Measurements from ENCODE around the gene PRDM16.

PRDM16 gene

GRCh38 chr1:3380469-3380868, 311.5 kb downstream of the PRDM16 start:
- Histone ChIP-seq H3K36me3 (ENCODE audit: control insufficient read depth, insufficient read depth, low read length) (no peaks in the 10 kb centered on the region), H3K27ac (ENCODE audit: insufficient read depth, low read length, poor library complexity, severe bottlenecking) (no peak overlapping the region), H3K27me3 (replicated peaks; ENCODE audit: control insufficient read depth, insufficient read depth, low read length, poor library complexity, severe bottlenecking) (no peaks in the 10 kb centered on the region), H3K4me3 (ENCODE audit: insufficient read depth, low read depth, low read length, poor library complexity, severe bottlenecking) (no peak overlapping the region), H3K4me1 (ENCODE audit: control insufficient read depth, insufficient read depth, low read length, poor library complexity, severe bottlenecking) (no peaks in the 10 kb centered on the region), H3K9me3 (ENCODE audit: control insufficient read depth, low read length) (no peaks in the 10 kb centered on the region)
- no peak for DNase-seq

GRCh38 chr1:3381901-3382300, 312.9 kb downstream of the PRDM16 start:
- no peak for DNase-seq

GRCh38 chr1:3382326-3383057, 313.5 kb downstream of the PRDM16 start:
- Histone ChIP-seq H3K4me1 (ENCODE audit: control insufficient read depth, insufficient read depth, low read length, poor library complexity, severe bottlenecking) (no peaks in the 10 kb centered on the region), H3K27ac (ENCODE audit: insufficient read depth, low read length, poor library complexity, severe bottlenecking) (no peak overlapping the region), H3K9me3 (ENCODE audit: control insufficient read depth, low read length) (no peaks in the 10 kb centered on the region), H3K27me3 (replicated peaks; ENCODE audit: control insufficient read depth, insufficient read depth, low read length, poor library complexity, severe bottlenecking) (no peaks in the 10 kb centered on the region), H3K4me3 (ENCODE audit: insufficient read depth, low read depth, low read length, poor library complexity, severe bottlenecking) (no peak overlapping the region), H3K36me3 (ENCODE audit: control insufficient read depth, insufficient read depth, low read length) (no peaks in the 10 kb centered on the region)
- no peak for DNase-seq

More at GRCh38 chr1:3381901-3382300, 312.9 kb downstream of the PRDM16 start:
- no peaks in the 10 kb centered on the region for H3K9me3 ChIP-seq (ENCODE audit: control insufficient read depth, low read length)
- H3K36me3 ChIP-seq (ENCODE audit: control insufficient read depth, insufficient read depth, low read length), result no peaks in the 10 kb centered on the region
- H3K4me1 ChIP-seq (ENCODE audit: control insufficient read depth, insufficient read depth, low read length, poor library complexity, severe bottlenecking), result no peaks in the 10 kb centered on the region
- H3K27me3 ChIP-seq (replicated peaks; ENCODE audit: control insufficient read depth, insufficient read depth, low read length, poor library complexity, severe bottlenecking), result no peaks in the 10 kb centered on the region
- no peak overlapping the region for H3K4me3 ChIP-seq (ENCODE audit: insufficient read depth, low read depth, low read length, poor library complexity, severe bottlenecking)
- no peak overlapping the region for H3K27ac ChIP-seq (ENCODE audit: insufficient read depth, low read length, poor library complexity, severe bottlenecking)

- Histone ChIP-seq H3K27ac (ENCODE audit: insufficient read depth, low read length, poor library complexity, severe bottlenecking) (no peak overlapping the region), H3K36me3 (ENCODE audit: control insufficient read depth, insufficient read depth, low read length) (no peaks in the 10 kb centered on the region), H3K4me3 (ENCODE audit: insufficient read depth, low read depth, low read length, poor library complexity, severe bottlenecking) (no peak overlapping the region), H3K9me3 (ENCODE audit: control insufficient read depth, low read length) (no peaks in the 10 kb centered on the region), H3K27me3 (replicated peaks; ENCODE audit: control insufficient read depth, insufficient read depth, low read length, poor library complexity, severe bottlenecking) (no peaks in the 10 kb centered on the region), H3K4me1 (ENCODE audit: control insufficient read depth, insufficient read depth, low read length, poor library complexity, severe bottlenecking) (no peaks in the 10 kb centered on the region)
- no peak for DNase-seq
Measured at GRCh38 chr1:3383679-3384078, 314.7 kb downstream of the PRDM16 start.

GRCh38 chr1:3384407-3384806, 315.4 kb downstream of the PRDM16 start:
- Histone ChIP-seq H3K27me3 (replicated peaks; ENCODE audit: control insufficient read depth, insufficient read depth, low read length, poor library complexity, severe bottlenecking) (no peaks in the 10 kb centered on the region), H3K4me1 (ENCODE audit: control insufficient read depth, insufficient read depth, low read length, poor library complexity, severe bottlenecking) (no peaks in the 10 kb centered on the region), H3K4me3 (ENCODE audit: insufficient read depth, low read depth, low read length, poor library complexity, severe bottlenecking) (no peak overlapping the region), H3K27ac (ENCODE audit: insufficient read depth, low read length, poor library complexity, severe bottlenecking) (no peak overlapping the region), H3K36me3 (ENCODE audit: control insufficient read depth, insufficient read depth, low read length) (no peaks in the 10 kb centered on the region), H3K9me3 (ENCODE audit: control insufficient read depth, low read length) (no peaks in the 10 kb centered on the region)
- DNase-seq, result no peak

- Histone ChIP-seq H3K36me3 (ENCODE audit: control insufficient read depth, insufficient read depth, low read length) (no peaks in the 10 kb centered on the region), H3K27me3 (replicated peaks; ENCODE audit: control insufficient read depth, insufficient read depth, low read length, poor library complexity, severe bottlenecking) (peaks cover 2% of the 10 kb centered on the region), H3K9me3 (ENCODE audit: control insufficient read depth, low read length) (no peaks in the 10 kb centered on the region), H3K4me1 (ENCODE audit: control insufficient read depth, insufficient read depth, low read length, poor library complexity, severe bottlenecking) (no peaks in the 10 kb centered on the region), H3K4me3 (ENCODE audit: insufficient read depth, low read depth, low read length, poor library complexity, severe bottlenecking) (no peak overlapping the region), H3K27ac (ENCODE audit: insufficient read depth, low read length, poor library complexity, severe bottlenecking) (no peak overlapping the region)
- DNase-seq, result no peak
Measured at GRCh38 chr1:3386205-3387002, 317.4 kb downstream of the PRDM16 start.

GRCh38 chr1:3387401-3387800, 318.4 kb downstream of the PRDM16 start:
- Histone ChIP-seq H3K27me3 (replicated peaks; ENCODE audit: control insufficient read depth, insufficient read depth, low read length, poor library complexity, severe bottlenecking) (peaks cover 7% of the 10 kb centered on the region), H3K9me3 (ENCODE audit: control insufficient read depth, low read length) (no peaks in the 10 kb centered on the region)

GRCh38 chr1:3389093-3389833, 320.3 kb downstream of the PRDM16 start:
- no peak for DNase-seq
- H3K27ac ChIP-seq (ENCODE audit: insufficient read depth, low read length, poor library complexity, severe bottlenecking), result no peak overlapping the region
- H3K36me3 ChIP-seq (ENCODE audit: control insufficient read depth, insufficient read depth, low read length), result no peaks in the 10 kb centered on the region
- no peaks in the 10 kb centered on the region for H3K4me1 ChIP-seq (ENCODE audit: control insufficient read depth, insufficient read depth, low read length, poor library complexity, severe bottlenecking)
- H3K9me3 ChIP-seq (ENCODE audit: control insufficient read depth, low read length), result no peaks in the 10 kb centered on the region
- peaks cover 7% of the 10 kb centered on the region for H3K27me3 ChIP-seq (replicated peaks; ENCODE audit: control insufficient read depth, insufficient read depth, low read length, poor library complexity, severe bottlenecking)
- no peak overlapping the region for H3K4me3 ChIP-seq (ENCODE audit: insufficient read depth, low read depth, low read length, poor library complexity, severe bottlenecking)

More at GRCh38 chr1:3387401-3387800, 318.4 kb downstream of the PRDM16 start:
- Histone ChIP-seq H3K4me3 (ENCODE audit: insufficient read depth, low read depth, low read length, poor library complexity, severe bottlenecking) (no peak overlapping the region), H3K36me3 (ENCODE audit: control insufficient read depth, insufficient read depth, low read length) (no peaks in the 10 kb centered on the region), H3K4me1 (ENCODE audit: control insufficient read depth, insufficient read depth, low read length, poor library complexity, severe bottlenecking) (no peaks in the 10 kb centered on the region), H3K27ac (ENCODE audit: insufficient read depth, low read length, poor library complexity, severe bottlenecking) (no peak overlapping the region)
- no peak for DNase-seq

GRCh38 chr1:3390291-3390690, 321.3 kb downstream of the PRDM16 start:
- Histone ChIP-seq H3K4me1 (ENCODE audit: control insufficient read depth, insufficient read depth, low read length, poor library complexity, severe bottlenecking) (no peaks in the 10 kb centered on the region), H3K9me3 (ENCODE audit: control insufficient read depth, low read length) (no peaks in the 10 kb centered on the region), H3K36me3 (ENCODE audit: control insufficient read depth, insufficient read depth, low read length) (no peaks in the 10 kb centered on the region), H3K27me3 (replicated peaks; ENCODE audit: control insufficient read depth, insufficient read depth, low read length, poor library complexity, severe bottlenecking) (peaks cover 7% of the 10 kb centered on the region), H3K27ac (ENCODE audit: insufficient read depth, low read length, poor library complexity, severe bottlenecking) (no peak overlapping the region), H3K4me3 (ENCODE audit: insufficient read depth, low read depth, low read length, poor library complexity, severe bottlenecking) (no peak overlapping the region)
- DNase-seq, result no peak

GRCh38 chr1:3391711-3392110, 322.7 kb downstream of the PRDM16 start:
- peaks cover 7% of the 10 kb centered on the region for H3K27me3 ChIP-seq (replicated peaks; ENCODE audit: control insufficient read depth, insufficient read depth, low read length, poor library complexity, severe bottlenecking)
- H3K27ac ChIP-seq (ENCODE audit: insufficient read depth, low read length, poor library complexity, severe bottlenecking), result no peak overlapping the region
- no peaks in the 10 kb centered on the region for H3K36me3 ChIP-seq (ENCODE audit: control insufficient read depth, insufficient read depth, low read length)
- H3K4me1 ChIP-seq (ENCODE audit: control insufficient read depth, insufficient read depth, low read length, poor library complexity, severe bottlenecking), result no peaks in the 10 kb centered on the region
- no peak overlapping the region for H3K4me3 ChIP-seq (ENCODE audit: insufficient read depth, low read depth, low read length, poor library complexity, severe bottlenecking)
- H3K9me3 ChIP-seq (ENCODE audit: control insufficient read depth, low read length), result no peaks in the 10 kb centered on the region
- no peak for DNase-seq

Measured in effector memory CD4-positive, alpha-beta T cell (primary cell).